GM12878 (cell line): ENCODE results near the gene HEPACAM. TPM values are rescaled to one million over a fixed set of nuclear protein-coding genes. Genes with fewer than 3 reads are reported as not detected.

ENCODE experiments used
- ATF7 ChIP-seq: fragments of 450-650 bp; IDR thresholded peaks from 2 replicates; pipeline ENCODE4 v1.6.1; 2016; ENCODE audit warnings: low read depth, mild to moderate bottlenecking
- BHLHE40 ChIP-seq, 2 experiments: fragments of 450-650 bp in 1 of 2; IDR thresholded peaks; 2 replicates each; pipeline ENCODE4 v1.6.1; 2011 to 2017; ENCODE audit warnings: low read depth in 2 of 2, borderline replicate concordance in 1 of 2, improper control_type of control experiment in 1 of 2, low read length in 1 of 2, mild to moderate bottlenecking in 1 of 2
- CBFB ChIP-seq: IDR thresholded peaks from 2 replicates; pipeline ENCODE4 v1.6.1; 2016; ENCODE audit warnings: antibody characterized with exemption, low read depth
- CHD2 ChIP-seq: IDR thresholded peaks from 2 replicates; pipeline ENCODE4 v1.6.1; 2011; ENCODE audit warnings: low read depth, low read length, improper control_type of control experiment, borderline replicate concordance
- CHD4 ChIP-seq: fragments of 200-600 bp; sonication (generic); IDR thresholded peaks from 2 replicates; pipeline ENCODE4 v1.6.1; 2016; ENCODE audit warnings: mild to moderate bottlenecking
- CREM ChIP-seq: IDR thresholded peaks from 2 replicates; pipeline ENCODE4 v1.6.1; 2014; ENCODE audit warnings: antibody characterized with exemption, low read depth
- E2F4 ChIP-seq: IDR thresholded peaks from 2 replicates; pipeline ENCODE4 v1.6.1; 2012; ENCODE audit warnings: low read depth, low read length, improper control_type of control experiment
- EGR1 ChIP-seq, 2 experiments: IDR thresholded peaks; 1 replicate in 1 of 2; 2 replicates in 1 of 2; pipeline ENCODE4 v1.6.1; 2011 to 2012; ENCODE audit warnings: low read depth in 2 of 2, low read length in 2 of 2, borderline replicate concordance in 1 of 2, mild to moderate bottlenecking in 1 of 2, moderate library complexity in 1 of 2
- GATAD2B ChIP-seq: fragments of 450-650 bp; conservative IDR thresholded peaks from 2 replicates; pipeline ENCODE4 v1.6.1; 2017; ENCODE audit warnings: low read depth, mild to moderate bottlenecking, moderate library complexity
- HDAC6 ChIP-seq: fragments of 200-600 bp; sonication (generic); IDR thresholded peaks from one replicate; pipeline ENCODE4 v1.8.0; 2017; ENCODE audit warnings: antibody characterized with exemption; ENCODE audit not compliant: unreplicated experiment
- IRF5 ChIP-seq: fragments of 450-650 bp; IDR thresholded peaks from 2 replicates; pipeline ENCODE4 v1.6.1; 2017; ENCODE audit warnings: borderline replicate concordance
- KLF5 ChIP-seq: fragments of 450-650 bp; IDR thresholded peaks from 2 replicates; pipeline ENCODE4 v1.6.1; 2014; ENCODE audit warnings: mild to moderate bottlenecking; ENCODE audit not compliant: partially characterized antibody
- MXI1 ChIP-seq: fragments of 150-350 bp; IDR thresholded peaks from 2 replicates; pipeline ENCODE4 v1.6.1; 2011; ENCODE audit warnings: low read depth, mild to moderate bottlenecking, inconsistent platforms, low read length, improper control_type of control experiment
- NFYB ChIP-seq: IDR thresholded peaks from 2 replicates; pipeline ENCODE4 v1.6.1; 2011; ENCODE audit warnings: low read depth, mild to moderate bottlenecking, low read length, improper control_type of control experiment, moderate library complexity; ENCODE audit not compliant: insufficient read depth
- NR2C2 ChIP-seq: IDR thresholded peaks from 2 replicates; pipeline ENCODE4 v1.6.1; 2011; ENCODE audit warnings: borderline replicate concordance, low read depth; ENCODE audit not compliant: control insufficient read depth, insufficient read length
- NR2F1 ChIP-seq: fragments of 450-650 bp; conservative IDR thresholded peaks from 2 replicates; pipeline ENCODE4 v1.6.1; 2017; ENCODE audit warnings: mild to moderate bottlenecking
- NRF1 ChIP-seq: conservative IDR thresholded peaks from 2 replicates; pipeline ENCODE4 v1.6.1; 2011; ENCODE audit warnings: mild to moderate bottlenecking, low read depth, low read length, improper control_type of control experiment
- PKNOX1 ChIP-seq: fragments of 450-650 bp; IDR thresholded peaks from 2 replicates; pipeline ENCODE4 v1.6.1; 2016; ENCODE audit warnings: mild to moderate bottlenecking
- PML ChIP-seq: IDR thresholded peaks from 2 replicates; pipeline ENCODE4 v1.6.1; 2012; ENCODE audit warnings: low read length, inconsistent platforms
- RAD51 ChIP-seq: fragments of 450-650 bp; IDR thresholded peaks from 2 replicates; pipeline ENCODE4 v1.6.1; 2016; ENCODE audit warnings: moderate library complexity, mild to moderate bottlenecking, inconsistent platforms
- RELB ChIP-seq: fragments of 450-650 bp; IDR thresholded peaks from 2 replicates; pipeline ENCODE4 v1.6.1; 2017; ENCODE audit warnings: low read depth, mild to moderate bottlenecking, moderate library complexity
- TBL1XR1 ChIP-seq: IDR thresholded peaks from 2 replicates; pipeline ENCODE4 v1.6.1; 2012; ENCODE audit warnings: low read depth, low read length, improper control_type of control experiment
- USF1 ChIP-seq: IDR thresholded peaks from 2 replicates; pipeline ENCODE4 v1.6.1; 2011; ENCODE audit warnings: borderline replicate concordance, low read depth, mild to moderate bottlenecking, moderate library complexity, mixed read lengths, low read length; ENCODE audit not compliant: insufficient read depth; ENCODE audit errors: extremely low read length
- ZNF24 ChIP-seq: fragments of 450-650 bp; IDR thresholded peaks from 2 replicates; pipeline ENCODE4 v1.6.1; 2017; ENCODE audit warnings: antibody characterized with exemption, mild to moderate bottlenecking
- polyA plus RNA-seq, 11 experiments: library from polyadenylated mRNA; depleted of rRNA in 4 of 11; unstranded in 6 of 11; stranded (reverse) in 5 of 11; fragments of >200 nt; fragmentation: Nextera tagmentation in 4 of 11; fragmentation: Illumina TruSeq in 1 of 11; extraction: Ambion mirVana in 4 of 11; extraction: Trizol in 1 of 11; gene quantifications; 1 replicate in 1 of 11; 2 replicates in 10 of 11; pipeline versions ENCODE4 v1.2.1 to v1.2.3, GENCODE V29; 2011 to 2016; ENCODE audit warnings: inconsistent platforms in 2 of 11, missing spikeins in 2 of 11, low read depth in 1 of 11
- total RNA-seq, 4 experiments: library from RNA; depleted of rRNA in 3 of 4; stranded (reverse); fragments of >200 nt in 3 of 4; fragmentation: Illumina TruSeq in 1 of 4; extraction: Trizol in 1 of 4; gene quantifications; 2 replicates each; pipeline versions ENCODE4 v1.2.1 to v1.2.3, GENCODE V29; 2013 to 2021

The HEPACAM gene
- total and polyA plus RNA-seq, 10 of the 15 experiments (the other 5 are each of a cell fraction or from before 2014, with no cell fraction given) = 0.03 TPM; not detected in 9

- TF ChIP-seq HDAC6 = no peak
- TF ChIP-seq ATF7 = peak; percentile 62
- peak; percentile 41; the same call in 1 of the 2 replicates for TF ChIP-seq RAD51
- TF ChIP-seq TBL1XR1 = 0 out of 2 replicates have a peak, but pooled peaks have one; percentile 27
- peak; percentile 30; the same call in 1 of the 2 replicates for TF ChIP-seq IRF5
- TF ChIP-seq ZNF24 = no peak
- TF ChIP-seq CBFB = peak; percentile 73
- no peak for TF ChIP-seq KLF5
- TF ChIP-seq NR2F1 = no peak
- TF ChIP-seq GATAD2B = peak; percentile 80
- TF ChIP-seq EGR1 (IDR thresholded peaks at IDR 0.05; ENCODE audit: borderline replicate concordance in 1 of 2, low read depth in 2 of 2, low read length in 2 of 2) = peak in 1 of 2 experiments; percentile 82; a peak in 2 of 3 replicates
- TF ChIP-seq PML = peak; percentile 97
- no peak for TF ChIP-seq NR2C2
- TF ChIP-seq CHD2 = peak; percentile 87
- TF ChIP-seq BHLHE40 (IDR thresholded peaks at IDR 0.05; ENCODE audit: borderline replicate concordance in 1 of 2, low read depth in 2 of 2, low read length in 1 of 2) = peak in 1 of 2 experiments; percentile 21; a peak in 1 of 4 replicates
- TF ChIP-seq CHD4 = no peak
- peak; percentile 65; the same call in 1 of the 2 replicates for TF ChIP-seq NFYB
- peak; percentile 60; the same call in 1 of the 2 replicates for TF ChIP-seq E2F4
- TF ChIP-seq PKNOX1 = peak; percentile 46; the same call in 1 of the 2 replicates
- no peak for TF ChIP-seq USF1
- peak; percentile 95 for TF ChIP-seq MXI1
- TF ChIP-seq RELB = peak; percentile 45; the same call in 1 of the 2 replicates
- TF ChIP-seq CREM = peak; percentile 92
- 0 out of 2 replicates have a peak, but pooled peaks have one; percentile 8 for TF ChIP-seq NRF1
Observed at GRCh38 chr11:124953753-124954589, 18.1 kb upstream of the HEPACAM start, which contains the start of gene CCDC15 (continued).
